Endothelial cell (in vitro differentiated cells): ENCODE results near the gene SEMA6A. TPM values are rescaled to one million over a fixed set of nuclear protein-coding genes. Genes with fewer than 3 reads are reported as not detected.

Experiments used
- DNase-seq: peaks from one replicate; pipeline ENCODE4 v3.0.0; 2021; ENCODE audit warnings: low spot score
- H3K27ac Mint-ChIP-seq: one replicate; pipeline ENCODE4 v1.8.0; 2021; ENCODE audit warnings: mixed read lengths, inconsistent platforms; ENCODE audit not compliant: unreplicated experiment
- H3K27me3 Mint-ChIP-seq: one replicate; pipeline ENCODE4 v1.8.0; 2021; ENCODE audit warnings: mild to moderate bottlenecking, moderate library complexity, mixed read lengths, inconsistent platforms; ENCODE audit not compliant: unreplicated experiment
- H3K36me3 Mint-ChIP-seq: one replicate; pipeline ENCODE4 v1.8.0; 2021; ENCODE audit warnings: mild to moderate bottlenecking, low read depth, mixed read lengths, inconsistent platforms; ENCODE audit not compliant: unreplicated experiment
- H3K4me1 Mint-ChIP-seq: one replicate; pipeline ENCODE4 v1.8.0; 2021; ENCODE audit warnings: mild to moderate bottlenecking, mixed read lengths, inconsistent platforms; ENCODE audit not compliant: unreplicated experiment
- H3K4me3 Mint-ChIP-seq: one replicate; pipeline ENCODE4 v1.8.0; 2021; ENCODE audit warnings: mild to moderate bottlenecking, mixed read lengths, inconsistent platforms; ENCODE audit not compliant: unreplicated experiment
- H3K9me3 Mint-ChIP-seq: one replicate; pipeline ENCODE4 v1.8.0; 2021; ENCODE audit warnings: mixed read lengths, inconsistent platforms; ENCODE audit not compliant: unreplicated experiment
- total RNA-seq: library from RNA; stranded (reverse); fragmentation: NEBNext Ultra II Directional; extraction: Animal tissue kit (Norgen Biotek cat#: 25700); gene quantifications from one replicate; pipeline ENCODE4 v1.2.1, GENCODE V29; 2021; ENCODE audit not compliant: unreplicated experiment
- TF ChIP-seq, protein P1 (sequence below): fragments of 200-600 bp; sonication (generic); IDR thresholded peaks from one replicate; pipeline ENCODE4 v1.5.0; 2021; ENCODE audit warnings: antibody characterized with exemption; ENCODE audit not compliant: unreplicated experiment

SEMA6A gene
- total RNA-seq, 1 donor from 2014 or later = 180 TPM

- Mint-ChIP-seq H3K9me3 (no peaks in the 10 kb centered on the region), H3K36me3 (no peaks in the 10 kb centered on the region), H3K4me3 (no peak overlapping the region), H3K4me1 (peaks cover 20% of the 10 kb centered on the region), H3K27me3 (peaks cover 4% of the 10 kb centered on the region), H3K27ac (no peak overlapping the region)
- DNase-seq = no peak
- TF ChIP-seq, protein P1, sequence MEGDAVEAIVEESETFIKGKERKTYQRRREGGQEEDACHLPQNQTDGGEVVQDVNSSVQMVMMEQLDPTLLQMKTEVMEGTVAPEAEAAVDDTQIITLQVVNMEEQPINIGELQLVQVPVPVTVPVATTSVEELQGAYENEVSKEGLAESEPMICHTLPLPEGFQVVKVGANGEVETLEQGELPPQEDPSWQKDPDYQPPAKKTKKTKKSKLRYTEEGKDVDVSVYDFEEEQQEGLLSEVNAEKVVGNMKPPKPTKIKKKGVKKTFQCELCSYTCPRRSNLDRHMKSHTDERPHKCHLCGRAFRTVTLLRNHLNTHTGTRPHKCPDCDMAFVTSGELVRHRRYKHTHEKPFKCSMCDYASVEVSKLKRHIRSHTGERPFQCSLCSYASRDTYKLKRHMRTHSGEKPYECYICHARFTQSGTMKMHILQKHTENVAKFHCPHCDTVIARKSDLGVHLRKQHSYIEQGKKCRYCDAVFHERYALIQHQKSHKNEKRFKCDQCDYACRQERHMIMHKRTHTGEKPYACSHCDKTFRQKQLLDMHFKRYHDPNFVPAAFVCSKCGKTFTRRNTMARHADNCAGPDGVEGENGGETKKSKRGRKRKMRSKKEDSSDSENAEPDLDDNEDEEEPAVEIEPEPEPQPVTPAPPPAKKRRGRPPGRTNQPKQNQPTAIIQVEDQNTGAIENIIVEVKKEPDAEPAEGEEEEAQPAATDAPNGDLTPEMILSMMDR = no peak
Observed at GRCh38 chr5:116614603-116614920, 39.9 kb upstream of the SEMA6A start.

DNA sequence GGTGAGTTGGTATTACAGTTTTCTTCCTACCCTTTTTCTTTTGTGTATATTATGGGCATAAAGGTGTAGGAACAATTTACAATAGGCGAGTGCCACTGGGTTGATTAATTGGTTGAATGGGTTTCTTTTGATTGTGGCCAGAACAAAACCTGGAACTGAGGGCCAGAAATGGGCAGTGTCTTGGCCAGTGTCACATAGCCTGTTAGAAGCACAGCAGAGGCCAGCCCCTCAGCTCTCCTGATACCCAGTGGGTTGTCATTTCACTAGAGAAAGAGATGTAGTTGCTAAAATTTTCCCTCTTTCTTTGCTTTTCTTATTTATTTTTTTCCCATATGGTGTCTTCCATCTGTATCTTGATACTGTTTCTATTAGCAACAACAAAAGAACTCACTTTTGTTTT lies 38.8 kb upstream of the SEMA6A start:
- H3K27ac Mint-ChIP-seq = peak overlapping the region; percentile 26
- H3K36me3 Mint-ChIP-seq = no peaks in the 10 kb centered on the region
- peaks cover 20% of the 10 kb centered on the region for H3K4me1 Mint-ChIP-seq
- DNase-seq = no peak
- TF ChIP-seq, protein P1 = no peak
- H3K27me3 Mint-ChIP-seq = peaks cover 4% of the 10 kb centered on the region
- H3K4me3 Mint-ChIP-seq = peak overlapping the region; percentile 0
- H3K9me3 Mint-ChIP-seq = no peaks in the 10 kb centered on the region

DNA sequence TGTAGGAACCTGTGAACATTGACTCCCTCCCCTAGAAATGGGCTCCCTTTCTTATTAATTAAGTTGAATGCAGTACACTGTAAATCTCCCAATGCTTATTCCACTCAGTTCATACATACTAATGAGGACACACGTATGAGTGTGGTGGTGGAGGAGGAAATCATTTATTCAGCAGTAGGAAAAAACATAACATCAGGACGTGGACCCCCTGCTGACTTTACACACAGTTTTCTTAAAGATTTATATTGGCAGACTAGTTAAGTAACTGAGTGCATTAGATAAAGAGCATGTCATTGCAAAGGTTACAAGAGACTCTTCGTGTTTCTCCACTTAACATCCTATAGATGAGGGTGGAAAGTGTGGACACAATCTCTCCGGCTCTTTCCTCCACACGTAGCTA lies 37.8 kb upstream of the SEMA6A start:
- no peaks in the 10 kb centered on the region for H3K36me3 Mint-ChIP-seq
- H3K27me3 Mint-ChIP-seq = peaks cover 4% of the 10 kb centered on the region
- no peak for DNase-seq
- no peak overlapping the region for H3K27ac Mint-ChIP-seq
- TF ChIP-seq, protein P1 = no peak
- no peaks in the 10 kb centered on the region for H3K9me3 Mint-ChIP-seq
- peaks cover 20% of the 10 kb centered on the region for H3K4me1 Mint-ChIP-seq
- no peak overlapping the region for H3K4me3 Mint-ChIP-seq

- DNase-seq = no peak
- Mint-ChIP-seq H3K9me3 (no peaks in the 10 kb centered on the region), H3K4me1 (peaks cover 21% of the 10 kb centered on the region), H3K27ac (peak overlapping the region; percentile 10), H3K36me3 (no peaks in the 10 kb centered on the region), H3K4me3 (no peak overlapping the region), H3K27me3 (no peaks in the 10 kb centered on the region)
- TF ChIP-seq, protein P1 = no peak
Observed at GRCh38 chr5:116605310-116606070, 30.9 kb upstream of the SEMA6A start.

DNA sequence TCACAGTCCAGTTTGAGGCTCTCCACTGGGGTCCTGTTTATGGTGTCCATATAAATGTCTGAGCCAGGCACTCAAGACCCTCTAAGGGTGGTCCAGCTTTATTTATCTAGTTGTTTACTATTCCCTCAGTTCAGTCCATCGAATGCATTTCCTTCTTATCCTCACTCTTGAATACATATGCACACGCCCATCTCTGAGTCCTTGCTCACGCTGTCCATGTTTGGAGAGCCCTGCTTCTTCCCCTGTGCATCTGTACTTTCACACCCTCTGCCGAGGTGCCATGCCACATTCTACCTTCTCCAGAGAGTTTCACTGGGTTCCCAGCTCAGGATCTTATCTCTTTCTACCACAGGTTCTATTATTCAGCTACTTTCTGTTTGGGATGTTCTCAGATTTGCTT lies 30.2 kb upstream of the SEMA6A start:
- H3K4me1 Mint-ChIP-seq = peaks cover 25% of the 10 kb centered on the region
- H3K4me3 Mint-ChIP-seq = no peak overlapping the region
- H3K27me3 Mint-ChIP-seq = no peaks in the 10 kb centered on the region
- no peak overlapping the region for H3K27ac Mint-ChIP-seq
- H3K9me3 Mint-ChIP-seq = no peaks in the 10 kb centered on the region
- TF ChIP-seq, protein P1 = no peak
- DNase-seq = no peak
- H3K36me3 Mint-ChIP-seq = no peaks in the 10 kb centered on the region
